ENCODE measurements around the gene HS3ST3A1. TPM values are rescaled to one million over a fixed set of nuclear protein-coding genes. Genes with fewer than 3 reads are reported as not detected.

HS3ST3A1 gene
- total and polyA plus RNA-seq, 2 of the 8 experiments (the other 6 are each of a cell fraction or from before 2014, with no cell fraction given): 5.4 to 5.7 TPM

GRCh38 chr17:13491916-13492736 lies 109.6 kb downstream of the HS3ST3A1 start:
- H3K36me3 ChIP-seq (ENCODE audit: control insufficient read depth in 2 of 4, insufficient read depth in 4 of 4, low read length in 3 of 4): no peaks in the 10 kb centered on the region
- no peak overlapping the region for H2BK120ac ChIP-seq (replicated peaks; ENCODE audit: low read depth, low read length)
- no peak overlapping the region for H3K9ac ChIP-seq (replicated peaks in 1 of 4; ENCODE audit: extremely low read depth in 1 of 4, low read depth in 3 of 4, low read length in 3 of 4)
- no peaks in the 10 kb centered on the region for H3K23me2 ChIP-seq (ENCODE audit: low read depth, low read length)
- DNase-seq (ENCODE audit: low read depth in 1 of 2, low spot score in 2 of 2): no peak
- H3K79me2 ChIP-seq (ENCODE audit: control insufficient read depth in 1 of 2, insufficient read depth in 2 of 2, low read length in 2 of 2): no peaks in the 10 kb centered on the region
- H2BK15ac ChIP-seq (ENCODE audit: low read length): no peak overlapping the region
- ChIA-PET POLR2A (ENCODE audit: partially characterized antibody) (no interaction called here), CTCF (ENCODE audit: partially characterized antibody) (interaction anchor here (0.7 to 1.1 kb wide), 2 partner anchors 10 to 13 kb away, joined by 3 read pairs; no protein-coding TSS in a partner anchor)
- no peak overlapping the region for H3K23ac ChIP-seq (ENCODE audit: insufficient read length)
- H4K20me1 ChIP-seq (replicated peaks in 1 of 2; ENCODE audit: control insufficient read depth in 1 of 2, insufficient read depth in 2 of 2, low read length in 2 of 2): no peaks in the 10 kb centered on the region
- H4K5ac ChIP-seq (ENCODE audit: insufficient read length, low read depth, low read length): no peak overlapping the region
- no peaks in the 10 kb centered on the region for H3K79me1 ChIP-seq (ENCODE audit: low read depth, low read length)
- H2BK20ac ChIP-seq (ENCODE audit: low read length): no peak overlapping the region
- H2AK5ac ChIP-seq (ENCODE audit: low read depth, low read length): no peak overlapping the region
- no peak overlapping the region for H3K56ac ChIP-seq (replicated peaks; ENCODE audit: insufficient read length, low read depth, low read length)
- no peaks in the 10 kb centered on the region for H3K9me3 ChIP-seq (ENCODE audit: insufficient read depth in 2 of 2, low read depth in 1 of 2, low read length in 1 of 2)
- H4K8ac ChIP-seq (ENCODE audit: extremely low read depth, insufficient read depth, low read length): no peak overlapping the region
- no peak overlapping the region for H3K27ac ChIP-seq (ENCODE audit: low read depth, low read length)
- H3K4me2 ChIP-seq (ENCODE audit: insufficient read depth in 1 of 2, low read depth in 2 of 2, low read length in 2 of 2): no peak overlapping the region
- FAIRE-seq: no peak
- H3K14ac ChIP-seq (ENCODE audit: insufficient read length): no peak overlapping the region
- H3K4me1 ChIP-seq (replicated peaks in 1 of 4; ENCODE audit: control insufficient read depth in 3 of 4, insufficient read depth in 4 of 4, low read length in 3 of 4): no peaks in the 10 kb centered on the region
- H3K4me3 ChIP-seq (ENCODE audit: extremely low read depth in 1 of 4, insufficient read depth in 2 of 4, low read depth in 3 of 4, low read length in 4 of 4): no peak overlapping the region
- H3K4ac ChIP-seq (replicated peaks; ENCODE audit: insufficient read length, low read depth, low read length): no peak overlapping the region
- no peak overlapping the region for H3K18ac ChIP-seq (ENCODE audit: extremely low read depth, low read length)
- H2BK12ac ChIP-seq (ENCODE audit: low read depth, low read length): no peak overlapping the region
- WGBS, 2 experiments (ENCODE audit: extremely low coverage in 1 of 2, insufficient coverage in 1 of 2, insufficient read length in 1 of 2, insufficient replicate concordance in 2 of 2, low coverage in 1 of 2, low lambda C conversion rate in 2 of 2, missing lambda C conversion rate in 1 of 2): 70% methylated on average over 7 of the region's 7 CpGs; no CpG with 5 or more reads in 1 of the 2 experiments
- H2AFZ ChIP-seq (ENCODE audit: low read length): no peak overlapping the region
- H3K27me3 ChIP-seq (replicated peaks in 1 of 4; ENCODE audit: control insufficient read depth in 3 of 4, extremely low read depth in 1 of 4, insufficient read depth in 3 of 4, low read length in 3 of 4): no peaks in the 10 kb centered on the region
- H2BK5ac ChIP-seq (ENCODE audit: low read depth, low read length): no peak overlapping the region
- H4K91ac ChIP-seq (replicated peaks; ENCODE audit: insufficient read length, low read length): no peak overlapping the region
- TF ChIP-seq NANOG (IDR thresholded peaks at IDR 0.05; ENCODE audit: insufficient read depth, low read depth, low read length, poor library complexity, severe bottlenecking): no peak
- TF ChIP-seq SIX5 (IDR thresholded peaks at IDR 0.05; ENCODE audit: low read depth, low read length): no peak
- no peak for TF ChIP-seq MAX (IDR thresholded peaks at IDR 0.05)
- TF ChIP-seq RNF2 (IDR thresholded peaks at IDR 0.05; ENCODE audit: borderline replicate concordance, low read depth, low read length, missing control alignments, poor library complexity, severe bottlenecking): no peak
- no peak for TF ChIP-seq EP300 (IDR thresholded peaks at IDR 0.05; ENCODE audit: borderline replicate concordance in 1 of 2, low read depth in 2 of 2, low read length in 2 of 2)
- no peak for TF ChIP-seq POLR2A (IDR thresholded peaks at IDR 0.05; ENCODE audit: control extremely low read depth in 1 of 2, low read depth in 2 of 2, low read length in 2 of 2)
- TF ChIP-seq RBBP5 (IDR thresholded peaks at IDR 0.05; ENCODE audit: borderline replicate concordance, low read depth, low read length): no peak
- no peak for TF ChIP-seq CREB1 (IDR thresholded peaks at IDR 0.05)
- no peak for TF ChIP-seq SP2 (IDR thresholded peaks at IDR 0.05; ENCODE audit: low read length)
- no peak for TF ChIP-seq ATF2 (IDR thresholded peaks at IDR 0.05; ENCODE audit: low read length)
